Suprapubic skin (tissue), 3 donors: ENCODE measurements around the gene MEX3D.

Experiments used
- POLR2A ChIP-seq, 2 donors: fragments of 450-650 bp; IDR thresholded peaks; one replicate each; pipeline ENCODE4 v1.6.1; 2017; ENCODE audit warnings: antibody characterized with exemption in 2 of 2, mild to moderate bottlenecking in 2 of 2, moderate library complexity in 2 of 2
- TF ChIP-seq, protein P1 (sequence below), 2 donors: fragments of 200-600 bp in 1 of 2; fragments of 450-650 bp in 1 of 2; sonication (generic) in 1 of 2; IDR thresholded peaks; one replicate each; pipeline ENCODE4 v1.5.1; 2016 to 2019; ENCODE audit warnings: antibody characterized with exemption in 2 of 2, mild to moderate bottlenecking in 1 of 2, moderate library complexity in 1 of 2

- TF ChIP-seq, protein P1, sequence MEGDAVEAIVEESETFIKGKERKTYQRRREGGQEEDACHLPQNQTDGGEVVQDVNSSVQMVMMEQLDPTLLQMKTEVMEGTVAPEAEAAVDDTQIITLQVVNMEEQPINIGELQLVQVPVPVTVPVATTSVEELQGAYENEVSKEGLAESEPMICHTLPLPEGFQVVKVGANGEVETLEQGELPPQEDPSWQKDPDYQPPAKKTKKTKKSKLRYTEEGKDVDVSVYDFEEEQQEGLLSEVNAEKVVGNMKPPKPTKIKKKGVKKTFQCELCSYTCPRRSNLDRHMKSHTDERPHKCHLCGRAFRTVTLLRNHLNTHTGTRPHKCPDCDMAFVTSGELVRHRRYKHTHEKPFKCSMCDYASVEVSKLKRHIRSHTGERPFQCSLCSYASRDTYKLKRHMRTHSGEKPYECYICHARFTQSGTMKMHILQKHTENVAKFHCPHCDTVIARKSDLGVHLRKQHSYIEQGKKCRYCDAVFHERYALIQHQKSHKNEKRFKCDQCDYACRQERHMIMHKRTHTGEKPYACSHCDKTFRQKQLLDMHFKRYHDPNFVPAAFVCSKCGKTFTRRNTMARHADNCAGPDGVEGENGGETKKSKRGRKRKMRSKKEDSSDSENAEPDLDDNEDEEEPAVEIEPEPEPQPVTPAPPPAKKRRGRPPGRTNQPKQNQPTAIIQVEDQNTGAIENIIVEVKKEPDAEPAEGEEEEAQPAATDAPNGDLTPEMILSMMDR (IDR thresholded peaks at IDR 0.05): no peak
- no peak for TF ChIP-seq POLR2A (IDR thresholded peaks at IDR 0.05)
Observed at GRCh38 chr19:1510807-1511206, 57.3 kb downstream of the MEX3D start.
